Suprapubic skin (tissue), 4 donors: Measurements from ENCODE around the gene ANKRD13A. TPM values are rescaled to one million over a fixed set of nuclear protein-coding genes. Genes with fewer than 3 reads are reported as not detected.
"Not testable (repeated sequence)": the region's sequence is repeated elsewhere in the genome, so short reads cannot be mapped to it uniquely, and the experiment has no call there.

ENCODE experiments used
- DNase-seq, 2 donors: peaks; one replicate each; pipeline ENCODE4 v3.0.0-alpha.2; 2019; ENCODE audit warnings: low spot score in 2 of 2
- H3K27ac ChIP-seq: fragments of 200-600 bp; sonication (generic); one replicate; pipeline ENCODE4 v1.5.1; 2019
- H3K27me3 ChIP-seq: fragments of 200-600 bp; sonication (generic); one replicate; pipeline ENCODE4 v1.5.1; 2019
- H3K36me3 ChIP-seq: fragments of 200-600 bp; sonication (generic); one replicate; pipeline ENCODE4 v1.5.1; 2019
- H3K4me1 ChIP-seq: fragments of 200-600 bp; sonication (generic); one replicate; pipeline ENCODE4 v1.5.1; 2019
- H3K4me3 ChIP-seq: fragments of 200-600 bp; sonication (generic); one replicate; pipeline ENCODE4 v1.5.1; 2019; ENCODE audit warnings: mild to moderate bottlenecking
- H3K9me3 ChIP-seq: fragments of 200-600 bp; sonication (generic); one replicate; pipeline ENCODE4 v1.5.1; 2019
- EP300 ChIP-seq: sonication (generic); formaldehyde crosslinking; IDR thresholded peaks from one replicate; pipeline ENCODE4 v1.6.1; 2017; ENCODE audit warnings: antibody characterized with exemption
- POLR2A ChIP-seq, 2 donors: fragments of 450-650 bp; IDR thresholded peaks; one replicate each; pipeline ENCODE4 v1.6.1; 2017; ENCODE audit warnings: antibody characterized with exemption in 2 of 2, mild to moderate bottlenecking in 2 of 2, moderate library complexity in 2 of 2
- POLR2AphosphoS5 ChIP-seq, 3 donors: sonication (generic); formaldehyde crosslinking; IDR thresholded peaks; one replicate each; pipeline ENCODE4 v1.6.1; 2017; ENCODE audit warnings: antibody characterized with exemption in 3 of 3
- WGBS: methylation state at CpG from one replicate; pipeline ENCODE4 v1.1.5; 2018; 5-methylcytosine and 5-hydroxymethylcytosine counted together
- total RNA-seq, 4 donors: library from RNA; depleted of rRNA; stranded (reverse); fragments of >200 nt; gene quantifications; one replicate each; pipeline ENCODE4 v1.1.0, GENCODE V29; 2016
- TF ChIP-seq, protein P1 (sequence below), 2 donors: fragments of 200-600 bp in 1 of 2; fragments of 450-650 bp in 1 of 2; sonication (generic) in 1 of 2; IDR thresholded peaks; one replicate each; pipeline ENCODE4 v1.5.1; 2016 to 2019; ENCODE audit warnings: antibody characterized with exemption in 2 of 2, mild to moderate bottlenecking in 1 of 2, moderate library complexity in 1 of 2

ANKRD13A gene
- total RNA-seq, 4 donors from 2014 or later: 104 to 161 (median 114) TPM

DNA sequence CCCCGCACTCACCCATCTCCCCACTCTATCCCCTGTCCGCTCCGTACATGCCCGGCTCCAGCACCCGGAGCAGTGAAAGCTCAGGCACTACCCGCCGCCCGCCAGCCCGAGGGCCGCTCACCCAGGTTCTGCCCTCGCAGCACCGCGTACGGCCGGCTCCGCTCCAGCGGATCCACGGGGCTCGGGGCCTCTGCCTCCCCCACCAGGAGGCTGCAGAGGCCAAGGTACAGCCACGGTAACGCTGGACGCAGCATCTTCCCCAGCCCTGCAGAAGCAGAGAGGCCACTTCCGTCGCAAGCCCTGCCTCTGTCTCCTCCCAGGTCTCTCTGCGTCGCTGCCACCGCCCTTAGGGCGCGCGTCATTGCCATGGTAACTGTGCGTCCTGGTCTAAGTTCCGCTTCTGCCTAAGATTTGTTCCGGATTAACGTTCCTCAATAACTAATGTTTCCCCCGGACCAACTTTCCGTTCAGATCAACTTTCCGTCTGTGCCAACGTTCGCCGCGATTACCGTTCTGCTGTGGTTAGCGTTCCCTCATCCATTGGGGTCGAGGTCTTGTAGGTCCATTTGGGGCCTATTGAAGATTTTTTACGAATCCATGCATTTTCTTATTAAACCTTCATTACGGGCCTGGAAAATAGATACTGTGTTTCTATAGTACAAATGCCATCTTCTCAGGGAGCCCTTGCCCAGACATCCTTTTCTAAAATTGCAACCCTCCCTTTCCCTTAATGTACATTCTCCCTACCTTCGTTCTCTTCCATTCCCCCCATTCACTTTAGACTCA is 49.2 kb downstream of the ANKRD13A start, which contains the start of gene C12orf76:
Gene C12orf76, minus strand, starts transcription at position 281 of the 786 bp plus-strand sequence. Its CDS starts 27 bp downstream, at position 254.
- no peaks in the 10 kb centered on the region for H3K9me3 ChIP-seq
- peaks cover 23% of the 10 kb centered on the region for H3K4me1 ChIP-seq
- peak within 1 kb of the TSS; percentile 74 for H3K4me3 ChIP-seq
- TF ChIP-seq EP300 (no peak), POLR2AphosphoS5 (IDR thresholded peaks at IDR 0.05) (peak in 2 of 3 donors; percentile 40 to 57)
- H3K27ac ChIP-seq: peak within 1 kb of the TSS; percentile 65
- peaks cover 4% of the 10 kb centered on the region for H3K36me3 ChIP-seq
- WGBS: 2% methylated on average over 32 of the region's 47 CpGs
- H3K27me3 ChIP-seq: no peaks in the 10 kb centered on the region
- DNase-seq: peak; percentile 95 to 97

DNA sequence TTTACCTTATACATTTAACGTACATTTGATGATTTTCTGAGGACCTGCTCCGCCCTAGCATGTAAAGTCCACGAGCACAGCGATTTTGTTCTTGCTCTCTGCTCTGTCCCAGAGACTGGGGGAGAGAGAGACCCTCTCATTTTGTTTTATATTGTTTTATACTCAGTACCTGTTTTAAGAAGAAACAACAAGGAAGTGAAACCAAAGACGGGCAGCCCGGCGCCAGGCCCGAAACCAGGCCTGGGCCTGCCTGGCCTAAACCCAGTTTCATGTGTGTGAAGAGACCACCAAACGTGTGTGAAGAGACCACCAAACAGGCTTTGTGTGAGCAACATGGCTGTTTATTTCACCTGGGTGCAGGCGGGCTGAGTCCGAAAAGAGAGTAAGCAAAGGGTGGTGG is 49.8 kb downstream of the ANKRD13A start:
- H3K4me3 ChIP-seq: peak overlapping the region; percentile 74
- not testable (repeated sequence) for H3K9me3 ChIP-seq

DNA sequence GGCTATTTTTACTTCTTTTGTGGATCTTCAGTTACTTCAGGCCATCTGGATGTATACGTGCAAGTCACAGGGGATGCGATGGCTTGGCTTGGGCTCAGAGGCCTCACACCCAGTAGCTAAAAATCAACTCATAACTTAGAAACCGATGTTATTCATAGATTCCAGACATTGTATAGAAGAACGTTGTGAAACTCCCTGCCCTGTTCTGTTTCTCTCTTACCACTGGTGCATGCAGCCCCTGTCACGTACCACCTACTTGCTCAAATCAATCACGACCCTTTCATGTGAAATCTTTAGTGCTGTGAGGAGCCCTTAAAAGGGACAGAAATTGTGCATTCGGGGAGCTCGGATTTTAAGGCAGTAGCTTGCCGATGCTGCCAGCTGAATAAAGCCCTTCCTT is 50.4 kb downstream of the ANKRD13A start:
- H3K27ac ChIP-seq, DNase-seq, H3K9me3 ChIP-seq, H3K36me3 ChIP-seq, H3K27me3 ChIP-seq, H3K4me3 ChIP-seq: not testable (repeated sequence)
- WGBS: 95% methylated on average over 9 of the region's 9 CpGs
- H3K4me1 ChIP-seq: peaks cover 21% of the 10 kb centered on the region

More for the DNA sequence above, 49.8 kb downstream of the ANKRD13A start:
- not testable (repeated sequence) for H3K36me3 ChIP-seq, DNase-seq, H3K27me3 ChIP-seq
- WGBS: 95% methylated on average over 11 of the region's 11 CpGs
- Histone ChIP-seq H3K4me1 (peaks cover 21% of the 10 kb centered on the region), H3K27ac (peak overlapping the region; percentile 65)

DNA sequence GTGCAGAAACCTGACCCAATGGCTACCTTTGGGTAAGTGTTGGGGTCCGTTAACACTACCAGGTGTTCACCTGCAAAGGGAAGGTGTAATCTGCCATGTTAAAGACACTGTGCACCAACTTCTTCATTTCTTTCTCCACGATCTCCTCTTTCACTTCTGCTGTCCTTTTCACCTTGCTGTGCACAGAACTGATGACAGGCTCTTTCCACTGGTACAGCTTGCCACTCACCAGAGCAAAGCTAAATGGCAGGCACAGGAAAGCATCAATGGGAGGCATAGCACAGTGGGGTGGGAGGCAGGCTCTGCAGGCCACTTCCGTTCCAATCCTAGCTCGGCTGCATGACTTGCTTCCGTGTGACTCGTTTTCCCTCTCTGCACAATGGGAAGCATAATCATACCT is 51.7 kb downstream of the ANKRD13A start:
- Histone ChIP-seq H3K9me3 (no peaks in the 10 kb centered on the region), H3K36me3 (no peaks in the 10 kb centered on the region), H3K4me3 (no peak overlapping the region), H3K4me1 (peaks cover 21% of the 10 kb centered on the region), H3K27me3 (no peaks in the 10 kb centered on the region), H3K27ac (no peak overlapping the region)
- WGBS: 89% methylated on average over 6 of the region's 6 CpGs
- TF ChIP-seq, protein P1, sequence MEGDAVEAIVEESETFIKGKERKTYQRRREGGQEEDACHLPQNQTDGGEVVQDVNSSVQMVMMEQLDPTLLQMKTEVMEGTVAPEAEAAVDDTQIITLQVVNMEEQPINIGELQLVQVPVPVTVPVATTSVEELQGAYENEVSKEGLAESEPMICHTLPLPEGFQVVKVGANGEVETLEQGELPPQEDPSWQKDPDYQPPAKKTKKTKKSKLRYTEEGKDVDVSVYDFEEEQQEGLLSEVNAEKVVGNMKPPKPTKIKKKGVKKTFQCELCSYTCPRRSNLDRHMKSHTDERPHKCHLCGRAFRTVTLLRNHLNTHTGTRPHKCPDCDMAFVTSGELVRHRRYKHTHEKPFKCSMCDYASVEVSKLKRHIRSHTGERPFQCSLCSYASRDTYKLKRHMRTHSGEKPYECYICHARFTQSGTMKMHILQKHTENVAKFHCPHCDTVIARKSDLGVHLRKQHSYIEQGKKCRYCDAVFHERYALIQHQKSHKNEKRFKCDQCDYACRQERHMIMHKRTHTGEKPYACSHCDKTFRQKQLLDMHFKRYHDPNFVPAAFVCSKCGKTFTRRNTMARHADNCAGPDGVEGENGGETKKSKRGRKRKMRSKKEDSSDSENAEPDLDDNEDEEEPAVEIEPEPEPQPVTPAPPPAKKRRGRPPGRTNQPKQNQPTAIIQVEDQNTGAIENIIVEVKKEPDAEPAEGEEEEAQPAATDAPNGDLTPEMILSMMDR (IDR thresholded peaks at IDR 0.05): no peak
- no peak for TF ChIP-seq POLR2A (IDR thresholded peaks at IDR 0.05)
- TF ChIP-seq EP300: no peak
- no peak for TF ChIP-seq POLR2AphosphoS5 (IDR thresholded peaks at IDR 0.05)
- DNase-seq: no peak

DNA sequence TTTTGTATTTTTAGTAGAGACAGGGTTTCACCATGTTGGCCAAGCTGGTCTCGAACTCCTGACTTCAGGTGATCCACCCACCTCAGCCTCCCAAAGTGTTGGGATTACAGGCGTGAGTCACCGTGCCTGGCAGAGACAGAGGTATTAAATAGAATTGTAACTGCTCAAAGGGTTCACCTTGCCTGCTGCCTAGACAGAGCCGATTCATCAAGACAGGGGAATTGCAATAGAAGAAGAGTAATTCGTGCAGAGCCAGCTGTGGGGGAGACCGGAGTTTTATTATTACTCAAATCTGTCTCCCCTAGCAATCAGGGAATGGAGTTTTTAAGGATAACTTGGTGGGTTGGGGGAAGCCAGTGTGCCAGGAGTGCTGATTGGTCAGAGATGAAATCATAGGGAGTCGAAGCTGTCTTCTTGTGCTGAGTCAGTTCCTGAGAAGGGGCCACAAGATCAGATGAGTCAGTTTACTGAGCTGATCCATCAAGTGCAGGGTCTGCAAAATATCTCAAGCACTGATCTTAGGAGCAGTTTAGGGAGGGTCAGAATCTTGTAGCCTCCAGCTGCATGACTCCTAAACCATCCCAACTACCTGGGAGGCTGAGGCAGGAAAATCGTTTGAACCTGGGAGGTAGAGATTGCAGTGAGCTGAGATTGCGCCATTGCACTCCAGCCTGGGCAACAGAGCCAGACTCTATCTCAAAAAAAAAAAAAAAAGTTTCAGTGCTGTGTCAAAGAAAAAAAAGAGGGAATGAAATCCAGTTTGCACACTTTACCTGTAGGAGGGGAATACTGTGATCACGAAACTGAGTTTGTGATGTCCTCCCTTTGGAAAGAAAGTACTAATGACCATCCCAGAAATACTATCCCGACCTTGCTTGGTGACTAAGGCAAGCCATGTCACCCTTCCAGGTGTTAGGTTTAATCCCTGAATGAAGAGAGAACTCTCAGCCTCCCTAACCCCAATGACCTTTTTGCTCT is 56.4 kb downstream of the ANKRD13A start:
- not testable (repeated sequence) for H3K27ac ChIP-seq, DNase-seq, H3K27me3 ChIP-seq, H3K4me1 ChIP-seq, H3K9me3 ChIP-seq, H3K36me3 ChIP-seq, H3K4me3 ChIP-seq
- 59% methylated on average over 11 of the region's 11 CpGs for WGBS

DNA sequence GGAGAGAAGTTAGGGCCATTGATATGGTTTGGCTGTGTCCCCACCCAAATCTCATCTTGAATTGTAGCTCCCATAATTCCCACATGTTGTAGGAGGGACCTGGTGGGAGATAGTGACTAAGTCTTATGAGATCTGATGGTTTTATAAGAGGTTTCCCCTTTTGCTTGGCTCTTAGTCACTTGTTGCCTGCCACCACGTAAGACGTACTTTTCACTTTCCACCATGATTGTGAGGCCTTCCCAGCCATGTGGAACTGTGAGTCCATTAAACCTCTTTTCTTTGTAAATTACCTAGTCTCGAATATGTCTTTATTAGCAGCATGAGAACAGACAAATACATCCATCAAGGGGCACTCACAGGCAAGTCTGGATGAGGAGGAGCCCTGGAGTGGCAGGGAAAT is 57.4 kb downstream of the ANKRD13A start:
- 87% methylated on average over 3 of the region's 3 CpGs for WGBS
- DNase-seq, H3K4me3 ChIP-seq, H3K27me3 ChIP-seq, H3K27ac ChIP-seq, H3K4me1 ChIP-seq, H3K36me3 ChIP-seq, H3K9me3 ChIP-seq: not testable (repeated sequence)

DNA sequence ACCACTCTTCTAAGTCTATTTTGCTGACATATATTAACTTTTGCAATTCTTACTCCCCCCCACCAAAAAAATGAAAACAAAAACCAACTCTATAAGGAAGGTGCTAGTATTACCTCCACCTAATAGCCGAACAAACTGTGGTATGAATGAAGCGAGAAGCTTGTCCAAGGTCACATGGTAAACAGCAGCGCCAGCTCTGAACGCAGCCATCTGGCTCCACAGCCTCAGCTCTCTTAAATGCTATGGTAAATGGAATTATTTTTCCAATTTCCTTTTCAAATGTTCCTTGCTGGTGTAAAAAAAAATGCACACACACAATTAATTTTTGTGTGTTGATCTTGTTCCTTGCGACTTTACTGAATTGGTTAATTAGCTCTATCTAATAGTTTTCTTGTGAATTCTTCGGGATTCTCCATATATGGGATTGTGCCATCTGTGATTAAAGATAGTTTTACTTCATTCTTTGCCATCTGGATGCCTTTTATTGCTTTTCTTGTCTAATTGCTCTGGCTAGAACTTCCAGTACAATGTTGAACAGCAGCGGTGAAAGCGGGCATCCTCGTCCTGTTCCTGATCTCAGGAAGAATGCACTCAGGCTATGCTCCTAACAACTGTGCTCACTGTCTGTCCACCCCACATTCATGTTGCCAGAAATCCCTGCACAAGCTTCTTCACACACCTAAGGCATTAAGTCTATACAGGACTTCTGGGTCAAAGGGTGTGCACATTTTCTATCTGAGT is 59.8 kb downstream of the ANKRD13A start:
- DNase-seq: no peak
- Histone ChIP-seq H3K4me1 (no peaks in the 10 kb centered on the region), H3K4me3 (no peak overlapping the region), H3K36me3 (no peaks in the 10 kb centered on the region), H3K27me3 (no peaks in the 10 kb centered on the region), H3K9me3 (no peaks in the 10 kb centered on the region), H3K27ac (no peak overlapping the region)
- WGBS: 90% methylated on average over 9 of the region's 9 CpGs
- TF ChIP-seq, protein P1 (IDR thresholded peaks at IDR 0.05): no peak
- no peak for TF ChIP-seq POLR2A (IDR thresholded peaks at IDR 0.05)
